ENCODE measurements around the gene PNLIPRP2. TPM values are rescaled to one million over a fixed set of nuclear protein-coding genes. Genes with fewer than 3 reads are reported as not detected.

PNLIPRP2 gene
- total RNA-seq, 4 donors from 2014 or later: not detected

- intact Hi-C loops (cut with DNase I): no loop called here
- H3K27me3 ChIP-seq: no peaks in the 10 kb centered on the region
- 11 to 18% methylated on average over 4 of the region's 5 CpGs for WGBS, 2 donors
- no peak overlapping the region for H3K27ac ChIP-seq
- no peaks in the 10 kb centered on the region for H3K9me3 ChIP-seq
- TF ChIP-seq POLR2A (IDR thresholded peaks at IDR 0.05) (no peak), CTCF (IDR thresholded peaks at IDR 0.05) (no peak)
- H3K36me3 ChIP-seq: no peaks in the 10 kb centered on the region
- DNase-seq: no peak
- H3K4me3 ChIP-seq: no peak overlapping the region
- H3K4me1 ChIP-seq: no peaks in the 10 kb centered on the region
These were observed 40.1 kb downstream of the PNLIPRP2 start for GRCh38 chr10:116660860-116661259.

- Histone ChIP-seq H3K9me3 (no peaks in the 10 kb centered on the region), H3K4me1 (no peaks in the 10 kb centered on the region), H3K4me3 (no peak overlapping the region), H3K27ac (no peak overlapping the region), H3K36me3 (no peaks in the 10 kb centered on the region), H3K27me3 (no peaks in the 10 kb centered on the region)
- WGBS, 2 donors: 86 to 90% methylated on average over 4 of the region's 7 CpGs
- no peak for DNase-seq
- intact Hi-C loops (cut with DNase I): no loop called here
- TF ChIP-seq POLR2A (IDR thresholded peaks at IDR 0.05) (no peak), CTCF (IDR thresholded peaks at IDR 0.05) (no peak)
These were observed 42.6 kb downstream of the PNLIPRP2 start for GRCh38 chr10:116663342-116663741.

- TF ChIP-seq CTCF (IDR thresholded peaks at IDR 0.05) (no peak), POLR2A (IDR thresholded peaks at IDR 0.05) (no peak)
- DNase-seq: no peak
- peaks cover 0 to 4% (median 0%) of the 10 kb centered on the region in 4 donors for H3K27me3 ChIP-seq
- peaks cover 0 to under 1% (median 0%) of the 10 kb centered on the region in 3 donors for H3K4me1 ChIP-seq
- intact Hi-C loops (cut with DNase I): no loop called here
- no peak overlapping the region for H3K4me3 ChIP-seq
- H3K9me3 ChIP-seq: no peaks in the 10 kb centered on the region
- H3K27ac ChIP-seq: no peak overlapping the region
- no peaks in the 10 kb centered on the region for H3K36me3 ChIP-seq
- WGBS, 2 donors: 64 to 88% methylated on average over 3 to 4 of the region's 5 CpGs
These were observed 43.9 kb downstream of the PNLIPRP2 start for GRCh38 chr10:116664631-116665030.

- Histone ChIP-seq H3K27ac (no peak overlapping the region), H3K9me3 (no peaks in the 10 kb centered on the region), H3K4me3 (peak overlapping the region in 1 of 4 donors; percentile 24), H3K27me3 (peaks cover 0 to 14% (median 0%) of the 10 kb centered on the region in 4 donors), H3K36me3 (no peaks in the 10 kb centered on the region), H3K4me1 (peaks cover 0 to 10% (median 6%) of the 10 kb centered on the region in 3 donors)
- no peak for DNase-seq
- intact Hi-C loops (cut with DNase I): no loop called here
- TF ChIP-seq CTCF (IDR thresholded peaks at IDR 0.05) (no peak), POLR2A (IDR thresholded peaks at IDR 0.05) (no peak)
- WGBS, 2 donors: 54 to 62% methylated on average over 7 to 13 of the region's 13 CpGs
These were observed 44.9 kb downstream of the PNLIPRP2 start for GRCh38 chr10:116665541-116666125.

GRCh38 chr10:116667484-116667883 lies 46.7 kb downstream of the PNLIPRP2 start:
- 74 to 80% methylated on average over 3 of the region's 3 CpGs for WGBS, 2 donors
- no peak overlapping the region for H3K4me3 ChIP-seq
- peaks cover 0 to 10% (median 6%) of the 10 kb centered on the region in 3 donors for H3K4me1 ChIP-seq
- DNase-seq: no peak
- H3K27ac ChIP-seq: no peak overlapping the region
- intact Hi-C loops (cut with DNase I): no loop called here
- TF ChIP-seq CTCF (IDR thresholded peaks at IDR 0.05) (no peak), POLR2A (IDR thresholded peaks at IDR 0.05) (no peak)
- H3K9me3 ChIP-seq: no peaks in the 10 kb centered on the region
- H3K36me3 ChIP-seq: no peaks in the 10 kb centered on the region
- H3K27me3 ChIP-seq: peaks cover 0 to 17% (median 0%) of the 10 kb centered on the region in 4 donors

Data from esophagus squamous epithelium (tissue), 5 donors.